Spleen (tissue), 11 donors: ENCODE data around the gene MSMB. TPM values are rescaled to one million over a fixed set of nuclear protein-coding genes. Genes with fewer than 3 reads are reported as not detected.
A peak's percentile ranks its signal among the peaks of the same experiment; 100 is the strongest.

ENCODE experiments used
- DNase-seq: peaks from one replicate; pipeline ENCODE4 v3.0.0-alpha.2; 2020
- H3K27ac ChIP-seq, 8 donors: fragments of 200-600 bp; sonication (generic) in 7 of 8; 1 replicate in 4 of 8; 2 replicates in 4 of 8; pipeline versions ENCODE4 v1.5.0 to v1.8.0; 2016 to 2021; ENCODE audit warnings: inconsistent platforms in 4 of 8, mild to moderate bottlenecking in 4 of 8, moderate library complexity in 1 of 8
- H3K27me3 ChIP-seq, 7 donors: fragments of 200-600 bp; sonication (generic) in 6 of 7; replicated peaks in 1 of 7; 1 replicate in 4 of 7; 2 replicates in 3 of 7; pipeline versions ENCODE4 v1.5.0 to v1.8.0; 2016 to 2021; ENCODE audit warnings: inconsistent platforms in 3 of 7, mild to moderate bottlenecking in 1 of 7
- H3K36me3 ChIP-seq, 6 donors: fragments of 200-600 bp; sonication (generic) in 5 of 6; 1 replicate in 4 of 6; 2 replicates in 2 of 6; pipeline versions ENCODE4 v1.5.0 to v1.8.0; 2016 to 2021; ENCODE audit warnings: inconsistent platforms in 2 of 6
- H3K4me1 ChIP-seq, 6 donors: fragments of 200-600 bp; sonication (generic) in 5 of 6; 1 replicate in 3 of 6; 2 replicates in 3 of 6; pipeline versions ENCODE4 v1.5.0 to v1.8.0; 2016 to 2021; ENCODE audit warnings: inconsistent platforms in 3 of 6
- H3K4me3 ChIP-seq, 8 donors: fragments of 200-600 bp; sonication (generic) in 7 of 8; 1 replicate in 4 of 8; 2 replicates in 4 of 8; pipeline versions ENCODE4 v1.5.0 to v1.8.0; 2016 to 2021; ENCODE audit warnings: inconsistent platforms in 4 of 8, mild to moderate bottlenecking in 4 of 8, moderate library complexity in 2 of 8
- H3K9me3 ChIP-seq, 8 donors: fragments of 200-600 bp; sonication (generic) in 7 of 8; 1 replicate in 4 of 8; 2 replicates in 4 of 8; pipeline versions ENCODE4 v1.5.0 to v1.8.0; 2016 to 2021; ENCODE audit warnings: inconsistent platforms in 4 of 8
- POLR2A ChIP-seq, 3 donors: fragments of 450-650 bp; IDR thresholded peaks; one replicate each; pipeline ENCODE4 v1.5.1; 2017; ENCODE audit warnings: antibody characterized with exemption in 3 of 3, mild to moderate bottlenecking in 1 of 3
- POLR2AphosphoS5 ChIP-seq, 3 donors: sonication (generic); formaldehyde crosslinking; IDR thresholded peaks; one replicate each; pipeline ENCODE4 v1.5.1; 2017; ENCODE audit warnings: antibody characterized with exemption in 3 of 3
- WGBS, 5 donors: extraction: QIAGEN DNeasy Blood & Tissue Kit in 3 of 5; methylation state at CpG; one replicate each; pipeline versions ENCODE4 v1.1.5 to v1.1.7; 2013 to 2018; 5-methylcytosine and 5-hydroxymethylcytosine counted together
- intact Hi-C: fragments of 100-400 bp; cut with DNase I; formaldehyde crosslinking; loops from one replicate; pipeline ENCODE4 v1.15.0; 2023; ENCODE audit warnings: low total_unique reads
- polyA plus RNA-seq, 3 donors: library from polyadenylated mRNA; stranded (reverse); fragments of 200-250 nt; gene quantifications; one replicate each; pipeline ENCODE4 v1.2.1, GENCODE V29; 2013
- total RNA-seq, 7 donors: library from RNA; depleted of rRNA in 3 of 7; stranded (reverse); fragments of >200 nt in 3 of 7; fragmentation: NEBNext Ultra II Directional in 4 of 7; extraction: Animal tissue kit (Norgen Biotek cat#: 25700) in 4 of 7; gene quantifications; one replicate each; pipeline versions ENCODE4 v1.1.0 to v1.2.1, GENCODE V29; 2016 to 2021
- TF ChIP-seq, protein P1 (sequence below), 11 experiments: fragments of 200-600 bp in 7 of 11; fragments of 450-650 bp in 4 of 11; sonication (generic) in 4 of 11; IDR thresholded peaks in 8 of 11; conservative IDR thresholded peaks in 3 of 11; 1 replicate in 7 of 11; 2 replicates in 4 of 11; pipeline versions ENCODE4 v1.4.0 to v1.8.0; 2016 to 2021; ENCODE audit warnings: antibody characterized with exemption in 11 of 11, inconsistent platforms in 4 of 11, mild to moderate bottlenecking in 1 of 11
- donor health status: healthy with polysubstance abuse.
- donor health status: DM: no; HTN: no; CAD: no; lungs with moderate emphysema.
- donor health status: DM: no; HTN: no; CAD: no.
- donor health status: Bipolar disorder and iron deficiency.
- donor health status: healthy.
- donor health status: DM: no; HTN: no; CAD: no.
- donor health status: DM: yes; HTN: yes; CAD: no.

Gene MSMB
- total and polyA plus RNA-seq, 10 donors, result not detected

DNA sequence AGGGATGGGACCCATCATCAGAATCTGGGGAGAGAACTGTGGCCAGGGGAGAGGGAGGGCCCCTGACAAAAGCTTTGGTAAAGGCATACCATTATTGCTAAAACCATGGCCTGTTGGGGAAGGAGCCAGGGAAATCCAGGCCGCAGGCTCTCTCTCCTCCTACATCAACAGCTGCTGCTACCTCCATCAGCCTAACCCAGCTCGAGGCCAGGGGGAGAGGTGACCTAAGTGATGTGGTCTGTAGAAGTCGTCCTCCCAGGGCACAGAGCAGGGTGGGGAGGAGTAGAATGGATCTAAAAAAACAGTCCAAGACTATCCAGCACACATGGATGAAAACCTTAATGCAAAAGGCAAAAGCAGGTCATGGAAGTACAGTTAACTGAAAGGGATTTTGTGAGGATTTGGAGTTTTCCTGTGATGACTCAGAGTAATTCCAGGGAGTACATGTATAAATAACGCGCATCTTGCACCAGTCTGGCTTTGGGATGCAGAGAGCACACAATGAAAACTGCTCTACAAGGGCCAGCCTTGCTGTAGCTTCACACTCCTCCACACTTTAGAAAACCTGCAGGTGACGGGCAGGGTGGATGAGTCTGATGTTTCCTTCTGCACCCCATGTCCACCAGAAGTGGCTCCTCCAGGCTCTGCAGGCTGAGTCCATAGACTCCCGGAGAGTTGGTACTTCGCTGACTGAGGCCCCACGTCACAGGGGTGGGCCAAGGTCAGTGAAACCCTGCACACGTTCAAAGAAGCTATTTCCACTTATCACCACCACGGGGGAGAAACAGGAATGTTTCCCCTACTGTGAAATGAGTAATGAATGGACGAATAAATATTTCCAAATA lies 38.5 kb upstream of the MSMB start:
- no peaks in the 10 kb centered on the region for H3K36me3 ChIP-seq
- H3K9me3 ChIP-seq, result no peaks in the 10 kb centered on the region
- H3K4me1 ChIP-seq, result peaks cover 0 to 17% (median 3%) of the 10 kb centered on the region in 6 donors
- H3K4me3 ChIP-seq, result no peak overlapping the region
- intact Hi-C loops, result no loop called here
- H3K27ac ChIP-seq, result no peak overlapping the region
- TF ChIP-seq POLR2AphosphoS5 (IDR thresholded peaks at IDR 0.05), result no peak
- TF ChIP-seq, protein P1, sequence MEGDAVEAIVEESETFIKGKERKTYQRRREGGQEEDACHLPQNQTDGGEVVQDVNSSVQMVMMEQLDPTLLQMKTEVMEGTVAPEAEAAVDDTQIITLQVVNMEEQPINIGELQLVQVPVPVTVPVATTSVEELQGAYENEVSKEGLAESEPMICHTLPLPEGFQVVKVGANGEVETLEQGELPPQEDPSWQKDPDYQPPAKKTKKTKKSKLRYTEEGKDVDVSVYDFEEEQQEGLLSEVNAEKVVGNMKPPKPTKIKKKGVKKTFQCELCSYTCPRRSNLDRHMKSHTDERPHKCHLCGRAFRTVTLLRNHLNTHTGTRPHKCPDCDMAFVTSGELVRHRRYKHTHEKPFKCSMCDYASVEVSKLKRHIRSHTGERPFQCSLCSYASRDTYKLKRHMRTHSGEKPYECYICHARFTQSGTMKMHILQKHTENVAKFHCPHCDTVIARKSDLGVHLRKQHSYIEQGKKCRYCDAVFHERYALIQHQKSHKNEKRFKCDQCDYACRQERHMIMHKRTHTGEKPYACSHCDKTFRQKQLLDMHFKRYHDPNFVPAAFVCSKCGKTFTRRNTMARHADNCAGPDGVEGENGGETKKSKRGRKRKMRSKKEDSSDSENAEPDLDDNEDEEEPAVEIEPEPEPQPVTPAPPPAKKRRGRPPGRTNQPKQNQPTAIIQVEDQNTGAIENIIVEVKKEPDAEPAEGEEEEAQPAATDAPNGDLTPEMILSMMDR (IDR thresholded peaks at IDR 0.05 in 8 of 11, conservative IDR thresholded peaks at IDR 0.05 in 3 of 11), result no peak
- no peak for TF ChIP-seq POLR2A (IDR thresholded peaks at IDR 0.05)
- H3K27me3 ChIP-seq, result no peaks in the 10 kb centered on the region
- DNase-seq, result no peak
- 67 to 74% (median 70%) methylated on average over 11 to 12 of the region's 12 CpGs for WGBS, 5 donors

DNA sequence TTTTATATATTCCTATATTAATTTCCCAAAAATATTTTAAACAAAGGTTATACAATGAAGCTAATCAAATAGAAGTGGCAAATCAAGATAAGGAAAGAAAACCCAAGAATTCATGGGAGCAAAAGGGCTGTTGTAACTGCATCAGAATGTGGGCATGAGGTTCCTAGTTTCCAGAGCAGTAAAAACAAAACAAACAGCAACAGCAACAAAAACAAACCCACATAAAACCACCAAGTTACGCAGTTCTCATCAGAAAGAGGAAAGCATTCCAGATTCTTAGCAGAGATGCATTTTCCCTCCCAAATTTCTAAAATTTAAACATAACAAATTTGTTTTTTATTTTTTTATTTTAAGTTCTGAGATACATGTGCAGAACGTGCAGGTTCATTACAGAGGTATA lies 34.8 kb upstream of the MSMB start:
- peaks cover 0 to 44% (median 7%) of the 10 kb centered on the region in 6 donors for H3K4me1 ChIP-seq
- TF ChIP-seq POLR2A (IDR thresholded peaks at IDR 0.05), result no peak
- TF ChIP-seq, protein P1 (IDR thresholded peaks at IDR 0.05 in 8 of 11, conservative IDR thresholded peaks at IDR 0.05 in 3 of 11), result no peak
- no peak for TF ChIP-seq POLR2AphosphoS5 (IDR thresholded peaks at IDR 0.05)
- no peak for DNase-seq
- intact Hi-C loops, result no loop called here
- peak overlapping the region in 4 of 8 donors; percentile 7 to 82 (median 59) for H3K27ac ChIP-seq
- peak overlapping the region in 1 of 8 donors; percentile 50 for H3K4me3 ChIP-seq
- H3K27me3 ChIP-seq, result no peaks in the 10 kb centered on the region
- H3K36me3 ChIP-seq, result no peaks in the 10 kb centered on the region
- H3K9me3 ChIP-seq, result no peaks in the 10 kb centered on the region
- 45 to 62% (median 60%) methylated on average over 2 of the region's 2 CpGs for WGBS, 5 donors

DNA sequence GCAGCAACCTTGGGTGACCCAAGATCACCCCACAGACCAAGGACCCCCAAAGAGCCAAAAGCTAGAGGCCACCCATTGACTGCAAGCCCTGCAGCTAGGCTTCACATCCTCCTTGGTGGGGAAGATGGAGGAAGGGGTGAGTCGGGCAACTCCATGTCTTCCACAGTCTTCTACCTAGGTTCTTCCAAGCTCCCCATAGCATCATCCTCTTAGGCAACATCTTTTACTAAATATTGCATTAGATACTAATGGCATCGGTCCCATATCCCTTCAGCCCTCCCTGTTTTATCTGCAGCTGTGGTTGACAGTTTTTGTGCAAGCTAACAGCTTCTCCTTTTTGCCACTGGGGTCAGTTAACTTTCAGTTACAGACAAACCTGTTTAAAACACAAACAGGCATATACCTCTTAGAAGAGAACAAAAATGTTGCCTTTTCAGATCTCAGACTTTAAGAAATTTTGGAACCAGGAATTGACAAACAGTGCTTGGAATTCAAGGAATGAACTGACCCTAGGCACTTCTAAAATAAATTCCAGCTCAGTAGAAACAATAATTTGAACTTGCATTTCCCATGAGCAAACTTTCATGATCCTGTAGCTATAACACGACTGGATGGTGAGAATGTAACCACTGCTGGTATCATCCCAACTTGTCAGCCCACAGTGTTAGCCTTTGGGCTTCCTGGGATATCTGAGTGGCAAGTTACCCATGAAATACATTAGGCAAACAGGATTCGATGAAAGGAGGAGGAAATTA lies 33.9 kb upstream of the MSMB start:
- 31 to 53% (median 39%) methylated on average over 4 of the region's 4 CpGs for WGBS, 5 donors

More for the DNA sequence above, 33.9 kb upstream of the MSMB start:
- peaks cover 0 to 44% (median 7%) of the 10 kb centered on the region in 6 donors for H3K4me1 ChIP-seq
- H3K27ac ChIP-seq, result peak overlapping the region in 5 of 8 donors; percentile 7 to 82 (median 51)
- no peaks in the 10 kb centered on the region for H3K36me3 ChIP-seq
- no peaks in the 10 kb centered on the region for H3K9me3 ChIP-seq
- no peak for TF ChIP-seq POLR2A (IDR thresholded peaks at IDR 0.05)
- TF ChIP-seq, protein P1 (IDR thresholded peaks at IDR 0.05 in 8 of 11, conservative IDR thresholded peaks at IDR 0.05 in 3 of 11), result no peak
- TF ChIP-seq POLR2AphosphoS5 (IDR thresholded peaks at IDR 0.05), result no peak
- DNase-seq, result no peak
- H3K4me3 ChIP-seq, result peak overlapping the region in 1 of 8 donors; percentile 50
- intact Hi-C loops, result no loop called here
- no peaks in the 10 kb centered on the region for H3K27me3 ChIP-seq
